ENCODE measurements around the gene DDX28.
A peak's percentile ranks its signal among the peaks of the same experiment; 100 is the strongest.
"Not testable (repeated sequence)": the region's sequence is repeated elsewhere in the genome, so short reads cannot be mapped to it uniquely, and the experiment has no call there.

Gene DDX28

DNA sequence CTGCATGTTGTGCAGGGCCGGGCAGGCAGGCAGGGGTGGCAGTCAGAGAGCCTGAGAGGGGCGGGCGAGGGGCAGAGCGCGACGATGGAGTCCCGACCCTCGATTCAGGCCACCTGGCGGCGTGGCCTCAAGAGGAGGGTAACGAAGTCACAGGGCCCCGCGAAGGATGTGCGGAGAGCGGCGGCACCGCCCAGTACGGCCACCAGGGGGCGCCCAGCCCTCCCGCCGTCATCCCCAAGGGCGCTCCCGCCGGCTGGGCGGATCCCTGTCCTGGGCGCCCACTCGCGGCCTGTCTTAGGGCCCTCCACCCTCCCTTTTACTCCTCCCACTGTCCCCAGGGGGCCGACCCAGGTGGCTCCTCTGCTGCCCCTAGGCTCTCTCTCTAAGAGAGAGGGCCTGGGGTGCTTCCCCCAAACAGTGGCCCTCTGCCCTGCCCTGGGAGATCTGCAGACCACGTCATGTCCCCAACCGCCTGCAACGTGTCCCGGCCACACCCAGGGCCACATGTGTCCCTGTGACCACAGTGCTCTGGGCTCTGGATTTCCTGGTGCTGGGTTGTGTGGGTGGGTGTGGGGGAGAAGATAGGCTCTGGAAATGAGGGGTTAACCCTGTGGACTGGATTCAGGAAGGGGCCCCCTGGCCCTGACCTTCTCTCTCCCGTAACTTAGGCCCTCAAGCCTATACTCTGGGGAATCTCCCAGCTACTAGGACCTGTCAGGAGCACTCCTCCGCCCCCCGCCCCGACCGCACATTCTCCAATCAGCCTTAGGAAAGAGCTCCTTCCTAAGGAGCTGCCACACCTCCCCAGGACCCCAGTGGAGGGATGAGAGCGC lies 29.6 kb downstream of the DDX28 start:
- DNase-seq = peak; percentile 70

DNA sequence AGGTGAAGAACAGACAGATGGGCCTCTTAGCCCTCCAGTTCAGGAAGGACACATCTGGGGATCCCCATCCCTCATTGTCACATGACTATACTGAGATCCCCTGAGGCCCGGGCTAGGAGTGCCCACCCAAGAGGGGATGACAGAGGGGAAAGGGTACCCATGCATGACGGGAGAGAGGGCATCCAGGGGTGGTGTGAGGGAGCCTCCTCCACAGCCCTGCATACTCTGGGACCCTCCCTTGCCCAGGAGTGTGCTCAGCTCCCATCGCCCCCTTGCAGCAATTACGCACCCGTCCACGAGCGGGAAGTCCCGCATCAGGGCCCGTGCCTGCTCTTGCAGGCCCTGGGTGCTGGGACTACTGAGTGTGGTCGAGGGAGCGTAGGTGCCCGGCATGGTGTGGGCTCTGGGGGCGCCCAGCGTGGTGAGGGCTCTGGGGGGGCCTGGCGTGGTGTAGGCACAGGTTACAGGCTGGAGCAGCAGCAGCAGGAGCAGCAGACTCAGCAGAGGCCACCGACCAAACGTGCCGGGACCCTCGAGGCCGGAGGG lies 30.3 kb downstream of the DDX28 start:
- DNase-seq = no peak

DNA sequence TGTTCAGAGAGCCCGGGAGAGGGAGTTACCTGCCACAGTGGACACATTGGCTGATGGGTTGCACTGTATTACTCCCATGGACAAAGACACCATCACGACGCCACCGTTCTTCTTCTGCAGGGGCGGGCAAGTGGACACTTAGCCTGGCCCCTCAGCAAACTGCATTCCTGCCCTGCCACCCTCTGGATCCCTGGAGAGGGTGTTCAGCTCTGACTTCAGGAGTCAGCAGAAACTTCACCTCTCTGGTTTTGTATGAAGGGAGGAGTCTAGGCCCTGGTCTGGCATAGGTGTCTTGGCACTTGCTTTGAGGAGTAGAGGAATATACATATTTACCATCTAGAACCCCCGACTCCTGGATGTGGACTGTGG lies 33.0 kb downstream of the DDX28 start:
- no peak for DNase-seq

DNA sequence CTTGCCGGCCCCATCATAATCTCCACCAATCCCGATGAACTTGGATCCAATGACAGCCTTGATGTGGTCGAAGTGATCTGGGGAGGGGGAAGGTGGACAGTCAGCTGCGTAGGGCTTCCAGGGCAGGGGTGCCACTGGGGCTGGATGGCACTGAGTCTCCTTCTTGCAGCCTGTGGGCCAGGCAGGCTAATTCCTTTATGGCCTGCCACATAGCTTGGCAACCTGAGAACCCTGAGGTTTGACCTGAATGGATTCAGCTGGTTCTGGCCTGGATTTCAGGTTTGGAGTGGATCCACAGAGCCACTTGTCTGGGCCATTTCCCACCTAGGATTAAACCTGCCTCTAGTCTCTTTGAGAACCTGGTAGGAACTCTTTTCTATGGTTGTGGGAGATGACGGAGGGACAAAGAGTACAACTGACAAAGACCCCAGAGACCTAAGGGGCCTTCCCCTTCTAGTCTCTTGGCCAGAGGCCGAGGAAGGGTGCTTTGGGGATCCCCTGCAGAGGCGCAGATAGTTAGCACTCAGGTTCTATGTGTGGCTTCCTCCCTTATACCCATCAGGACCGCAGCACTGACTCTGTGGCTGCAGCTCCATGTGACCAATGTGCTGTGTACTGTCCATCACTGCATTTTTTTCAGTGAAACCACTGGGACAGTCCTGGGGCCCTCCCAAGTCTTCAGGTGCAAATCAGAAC lies 33.6 kb downstream of the DDX28 start:
- DNase-seq = no peak

DNA sequence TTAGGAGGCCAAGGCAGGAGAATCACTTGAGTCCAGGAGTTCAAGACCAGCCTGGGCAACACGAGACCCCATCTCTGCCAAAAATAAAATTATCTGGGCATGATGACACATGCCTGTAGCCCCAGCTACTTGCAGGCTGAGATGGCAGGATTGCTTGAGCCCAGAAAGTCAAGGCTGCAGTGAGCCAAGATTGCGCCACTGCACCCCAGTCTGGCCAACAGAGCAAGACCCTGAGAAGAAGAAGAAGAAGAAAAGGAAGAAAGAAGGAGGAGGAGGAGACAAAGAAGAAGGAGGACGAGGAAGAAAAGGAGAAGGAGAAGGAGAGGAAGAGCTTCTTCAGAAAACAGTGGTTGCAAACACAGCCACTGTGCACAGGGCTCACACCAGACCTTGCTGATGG lies 34.4 kb downstream of the DDX28 start:
- no peak for DNase-seq

DNA sequence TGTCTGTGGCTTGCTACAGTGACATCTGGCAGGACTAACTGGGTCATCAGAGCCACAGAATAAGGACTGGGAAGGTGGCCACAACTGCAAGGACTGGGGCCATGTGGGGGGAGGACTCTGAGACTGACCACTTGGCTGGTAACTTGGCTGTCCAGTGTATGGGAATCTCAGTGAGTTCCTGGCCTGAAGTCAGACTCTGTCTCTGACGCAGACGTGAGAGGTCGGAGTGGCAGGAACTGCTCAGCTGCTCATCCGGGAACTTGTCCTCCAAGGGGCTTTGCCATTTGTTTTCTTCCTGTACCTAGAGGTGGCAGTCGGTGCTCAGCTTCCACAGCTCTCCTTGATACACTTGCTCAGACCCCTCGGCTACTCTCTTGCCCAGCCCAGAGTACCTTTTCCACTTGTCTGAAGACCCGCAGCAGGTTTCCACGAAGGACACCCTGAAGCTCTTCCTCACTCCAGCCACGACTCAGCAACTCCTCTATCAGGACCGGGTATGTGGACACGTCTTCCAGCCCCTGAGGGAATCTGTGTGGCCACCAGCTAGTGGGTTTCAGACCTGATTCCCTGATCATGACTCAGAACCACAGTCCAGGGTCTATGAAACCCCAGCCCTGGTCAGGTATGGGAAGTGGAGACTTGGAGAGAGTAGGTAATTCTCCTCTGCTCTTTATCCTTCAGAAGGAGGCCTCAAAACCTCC lies 35.4 kb downstream of the DDX28 start:
- DNase-seq = peak; percentile 66

DNA sequence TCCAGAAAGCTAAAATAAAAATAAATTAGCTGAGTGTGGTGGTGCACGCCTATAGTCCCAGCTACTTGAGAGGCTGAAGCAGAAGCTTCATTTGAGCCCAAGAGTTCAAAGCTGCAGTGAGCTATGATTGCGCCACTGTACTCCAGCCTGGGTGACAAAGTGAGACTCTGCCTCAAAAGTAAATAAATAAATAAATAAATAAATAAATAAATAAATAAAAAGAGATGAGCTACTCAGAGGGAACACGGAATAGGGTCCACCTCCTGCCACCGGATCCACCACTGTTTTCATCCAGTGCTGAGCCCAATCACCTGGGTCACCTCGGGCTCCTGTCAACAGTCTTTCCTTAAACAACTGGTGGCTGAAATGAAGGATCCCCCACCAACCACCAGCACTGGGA lies 36.1 kb downstream of the DDX28 start:
- no peak for DNase-seq

DNA sequence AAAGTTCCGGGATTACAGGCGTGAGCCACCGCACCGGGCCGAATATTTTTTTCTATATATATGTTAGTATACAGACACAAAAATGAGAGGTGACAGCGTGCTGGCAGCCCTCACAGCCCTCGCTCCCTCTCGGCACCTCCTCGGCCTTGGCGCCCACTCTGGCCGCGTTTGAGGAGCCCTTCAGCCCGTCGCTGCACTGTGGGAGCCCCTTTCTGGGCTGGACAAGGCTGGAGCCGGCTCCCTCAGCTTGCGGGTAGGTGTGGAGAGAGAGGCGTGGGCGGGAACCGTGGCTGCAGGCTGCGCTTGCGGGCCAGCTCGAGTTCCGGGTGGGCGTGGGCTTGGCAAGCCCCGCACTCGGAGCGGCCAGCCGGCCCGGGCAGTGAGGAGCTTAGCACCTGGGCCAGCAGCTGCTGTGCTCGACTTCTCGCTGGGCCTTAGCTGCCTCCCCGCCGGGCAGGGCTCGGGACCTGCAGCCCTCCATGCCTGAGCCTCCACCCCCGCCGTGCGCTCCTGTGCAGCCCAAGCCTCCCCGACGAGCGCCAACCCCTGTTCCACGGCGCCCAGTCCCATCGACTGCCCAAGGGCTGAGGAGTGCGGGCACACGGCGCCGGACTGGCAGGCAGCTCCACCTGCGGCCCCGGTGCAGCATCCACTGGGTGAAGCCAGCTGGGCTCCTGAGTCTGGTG lies 40.9 kb downstream of the DDX28 start:
- DNase-seq = no peak

DNA sequence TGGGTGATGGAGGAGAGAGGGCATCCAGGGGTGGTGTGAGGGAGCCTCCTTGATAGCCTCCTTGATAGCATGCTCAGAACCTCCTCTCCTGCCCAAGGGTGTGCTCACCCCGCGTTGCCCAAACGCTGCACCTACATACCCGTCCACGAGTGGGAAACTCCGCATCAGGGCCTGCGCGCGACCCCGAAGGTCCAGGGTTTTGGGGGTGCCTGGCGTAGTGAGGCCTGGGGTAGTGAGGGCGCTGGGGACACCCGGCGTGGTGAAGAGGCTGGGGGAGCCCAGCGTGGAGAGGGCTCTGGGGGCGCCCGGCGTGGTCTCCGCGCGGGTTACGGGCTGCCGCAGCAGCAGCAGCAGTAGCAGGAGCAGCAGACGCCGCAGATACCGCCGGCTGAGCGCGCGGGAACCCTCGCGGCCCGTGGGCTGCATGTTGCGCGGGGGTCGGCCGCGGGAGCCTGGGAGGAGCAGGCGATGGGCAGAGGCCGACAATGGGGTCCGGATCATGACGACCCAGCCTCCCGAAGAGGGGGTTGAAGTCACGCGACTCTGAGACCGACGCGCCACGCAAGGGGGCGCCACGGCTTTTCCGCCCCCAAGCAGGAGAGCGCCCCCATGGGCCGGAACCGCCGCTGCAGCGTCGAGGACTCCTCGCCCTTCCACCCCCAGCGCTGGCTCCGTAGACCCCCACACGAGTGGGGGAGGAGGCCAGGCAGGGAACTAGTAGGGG lies 42.9 kb downstream of the DDX28 start, which contains the start of gene DPEP3:
DPEP3 (minus strand) TSS at position 545 of the 724 bp plus-strand sequence; CDS start at position 426, 119 bp downstream.
- DNase-seq = no peak

DNA sequence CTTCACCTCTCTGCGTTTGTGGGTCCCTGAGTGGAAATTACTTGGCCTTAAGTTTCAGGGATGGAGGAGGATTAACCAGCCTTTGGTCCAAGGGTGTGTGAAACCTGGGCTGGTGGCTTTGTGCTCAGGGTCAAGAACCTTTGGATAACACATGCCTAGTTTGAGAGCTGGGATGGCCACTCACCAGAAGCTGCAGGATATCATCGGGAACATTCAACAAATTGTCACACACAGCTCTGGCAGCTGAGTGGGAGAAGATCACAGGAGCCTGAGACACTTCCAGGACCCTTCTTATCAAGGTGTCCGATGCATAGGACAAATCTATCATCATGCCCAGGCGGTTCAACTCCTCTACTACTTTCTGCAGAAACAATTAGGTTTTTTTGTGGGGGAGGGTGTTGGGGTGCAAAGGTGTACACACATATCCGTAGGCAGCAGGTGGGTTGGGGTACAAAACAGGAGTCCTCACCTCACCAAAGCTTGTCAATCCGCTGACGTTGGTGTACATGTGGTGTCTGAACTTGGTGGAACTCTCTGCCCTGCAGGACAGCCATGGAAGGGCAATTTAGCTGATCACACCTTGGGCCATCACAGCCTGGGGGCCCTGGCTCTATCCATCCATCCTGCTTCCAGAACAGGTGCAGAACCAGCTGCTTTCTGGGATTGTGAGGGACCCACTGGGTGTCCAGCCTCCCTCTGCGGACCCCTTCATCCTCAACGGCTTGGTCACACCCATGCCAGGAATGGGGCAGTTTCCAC lies 45.4 kb downstream of the DDX28 start:
- DNase-seq = no peak

DNA sequence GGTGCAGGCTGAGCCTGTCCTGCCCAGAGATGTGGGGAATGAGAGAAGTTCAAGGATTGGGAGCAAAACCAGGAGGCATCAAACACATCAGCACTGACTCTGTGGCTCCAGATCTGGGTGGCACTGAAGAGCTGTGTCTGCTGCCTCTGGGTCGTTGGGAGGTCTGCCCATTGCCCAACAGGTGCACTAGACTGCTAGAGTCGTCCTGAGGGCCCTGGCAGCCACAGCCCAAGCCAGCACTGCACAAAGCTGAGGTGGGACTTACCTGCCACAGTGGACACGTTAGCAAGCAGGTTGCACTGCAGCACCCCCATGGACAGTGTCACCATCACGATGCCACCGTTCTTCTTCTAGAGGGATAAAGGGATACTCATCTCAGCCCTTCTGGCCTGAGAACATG lies 46.0 kb downstream of the DDX28 start:
- no peak for DNase-seq

DNA sequence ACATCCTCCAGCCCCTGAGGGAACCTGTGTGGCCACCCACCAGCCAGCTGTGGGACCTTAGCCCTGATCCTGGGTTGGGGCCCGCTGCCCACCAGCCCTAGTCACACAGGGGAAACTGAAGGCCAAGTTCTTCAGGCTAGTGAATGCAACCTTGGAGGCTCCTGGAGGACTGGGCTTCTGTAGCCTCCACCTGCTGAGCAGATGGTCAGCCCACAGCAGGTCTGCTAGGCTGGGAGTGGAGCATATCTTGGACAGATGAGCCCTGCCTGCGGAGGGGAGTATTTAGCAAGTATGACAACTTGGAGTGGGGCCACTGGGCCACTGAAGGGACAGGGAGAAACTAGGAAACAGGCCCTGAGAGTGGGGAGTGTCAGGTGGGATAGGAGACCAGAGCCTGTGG lies 46.8 kb downstream of the DDX28 start:
- no peak for DNase-seq

DNA sequence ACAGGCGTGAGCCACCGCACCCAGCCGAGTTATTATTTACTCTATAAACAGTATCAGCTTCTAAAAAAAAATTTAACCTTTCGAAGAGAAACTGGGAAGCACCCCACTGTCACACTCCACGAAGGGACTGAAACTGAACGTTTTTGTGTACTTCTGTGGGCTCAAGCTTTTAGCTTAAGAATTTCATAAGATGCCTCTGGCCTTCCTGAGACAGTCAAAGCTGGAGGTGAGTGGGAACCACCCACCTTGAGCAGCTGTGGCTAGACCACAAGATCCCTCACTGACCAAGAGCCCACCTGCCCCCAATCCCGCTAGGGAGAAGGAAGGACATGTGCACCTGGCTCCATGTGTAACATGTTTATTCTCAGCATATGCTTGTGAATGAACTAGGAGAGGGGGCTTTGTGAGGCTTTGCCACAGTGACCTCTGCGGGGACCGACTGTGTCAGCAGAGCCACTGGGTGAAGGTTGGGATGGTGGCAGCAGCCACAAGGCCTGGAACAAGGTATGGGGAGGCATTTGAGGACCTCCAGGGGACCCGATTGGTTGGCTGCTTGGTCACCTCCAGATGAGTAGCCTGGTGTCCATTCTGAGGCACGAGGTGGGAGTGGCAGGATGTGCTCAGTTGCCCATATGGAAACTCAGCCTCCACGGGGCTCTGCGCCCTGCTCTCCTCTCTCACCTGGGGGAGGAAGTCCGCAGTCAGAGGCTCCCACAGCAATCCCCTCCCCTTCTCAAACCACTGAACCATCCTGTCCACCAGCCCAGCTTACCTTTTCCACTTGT lies 47.5 kb downstream of the DDX28 start:
- no peak for DNase-seq

DNA sequence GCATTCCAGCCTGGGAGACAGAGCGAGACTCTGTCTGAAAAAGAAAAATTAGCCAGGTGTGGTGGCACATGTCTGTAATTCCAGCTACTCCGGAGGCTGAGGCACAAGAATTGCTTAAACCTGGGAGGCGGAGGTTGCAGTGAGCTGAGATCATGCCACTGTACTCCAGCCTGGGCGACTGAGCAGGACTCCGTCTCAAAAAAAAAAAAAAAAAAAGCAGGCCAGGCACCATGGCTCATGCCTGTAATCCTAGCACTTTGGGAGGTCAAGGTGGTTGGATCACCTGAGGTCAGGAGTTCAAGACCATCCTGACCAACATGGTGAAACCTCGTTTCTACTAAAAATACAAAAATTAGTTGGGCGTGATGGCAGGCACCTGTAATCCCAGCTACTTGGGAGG lies 50.7 kb downstream of the DDX28 start:
- DNase-seq = not testable (repeated sequence)

DNA sequence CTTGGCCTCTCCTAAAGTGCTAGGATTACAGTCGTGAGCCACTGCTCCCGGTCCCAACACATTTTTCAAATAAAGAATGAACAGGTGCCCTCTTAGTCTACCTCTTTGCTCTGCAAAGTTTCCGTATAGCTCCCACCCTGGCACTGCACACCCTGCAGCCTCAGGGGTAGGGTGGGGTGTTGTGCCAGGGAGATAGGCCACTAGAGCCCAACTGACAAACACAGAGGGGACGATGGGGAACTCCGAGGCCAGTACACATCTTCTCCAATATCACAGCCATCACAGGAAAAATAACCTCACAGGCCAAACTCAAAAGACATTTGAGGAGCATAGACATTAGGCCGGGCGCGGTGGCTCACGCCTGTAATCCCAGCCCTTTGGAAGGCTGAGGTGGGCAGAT lies 51.9 kb downstream of the DDX28 start:
- no peak for DNase-seq

Data from EL (cell line).